ENCODE measurements around the gene ERC1.

The ERC1 gene

GRCh38 chr12:1429980-1430379 lies 439.0 kb downstream of the ERC1 start:
- Histone ChIP-seq H3K4me3 (ENCODE audit: low read length) (no peak overlapping the region), H3K27me3 (ENCODE audit: control insufficient read depth, insufficient read depth, low read length) (no peaks in the 10 kb centered on the region), H3K9ac (ENCODE audit: low read length) (no peak overlapping the region), H3K36me3 (ENCODE audit: control insufficient read depth, low read depth, low read length) (no peaks in the 10 kb centered on the region), H3K4me1 (ENCODE audit: control insufficient read depth, low read depth, low read length) (no peaks in the 10 kb centered on the region), H3K9me3 (ENCODE audit: control insufficient read depth, low read depth, low read length) (no peaks in the 10 kb centered on the region), H3K27ac (ENCODE audit: low read length) (no peak overlapping the region)

GRCh38 chr12:1434296-1434955 lies 443.4 kb downstream of the ERC1 start:
- H3K27me3 ChIP-seq (ENCODE audit: control insufficient read depth, insufficient read depth, low read length), result no peaks in the 10 kb centered on the region
- no peak overlapping the region for H3K27ac ChIP-seq (ENCODE audit: low read length)
- no peak overlapping the region for H3K9ac ChIP-seq (ENCODE audit: low read length)
- H3K36me3 ChIP-seq (ENCODE audit: control insufficient read depth, low read depth, low read length), result no peaks in the 10 kb centered on the region
- no peaks in the 10 kb centered on the region for H3K9me3 ChIP-seq (ENCODE audit: control insufficient read depth, low read depth, low read length)
- H3K4me3 ChIP-seq (ENCODE audit: low read length), result no peak overlapping the region
- no peaks in the 10 kb centered on the region for H3K4me1 ChIP-seq (ENCODE audit: control insufficient read depth, low read depth, low read length)

DNA sequence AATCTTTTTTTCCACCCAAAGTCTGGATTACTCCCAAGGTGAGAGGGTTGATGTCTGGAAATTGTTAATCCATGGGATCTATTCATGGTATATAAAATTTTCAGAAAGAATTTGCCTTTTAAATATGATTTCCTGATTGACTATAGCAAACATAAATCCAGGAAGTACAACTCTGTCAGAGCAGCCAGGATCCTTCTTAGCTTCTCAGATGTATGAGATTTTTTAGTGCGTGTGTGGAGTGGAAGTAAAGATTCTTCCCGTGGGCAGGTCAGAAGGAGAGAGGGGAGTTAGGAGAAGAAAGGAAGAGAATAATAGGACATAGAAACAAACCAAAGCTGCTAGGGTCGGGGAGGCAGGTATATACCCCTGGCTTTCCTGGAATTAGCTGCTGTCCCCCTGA lies 444.0 kb downstream of the ERC1 start:
- H3K4me3 ChIP-seq (ENCODE audit: low read length), result no peak overlapping the region
- no peak overlapping the region for H3K9ac ChIP-seq (ENCODE audit: low read length)
- no peaks in the 10 kb centered on the region for H3K36me3 ChIP-seq (ENCODE audit: control insufficient read depth, low read depth, low read length)
- no peak overlapping the region for H3K27ac ChIP-seq (ENCODE audit: low read length)
- no peaks in the 10 kb centered on the region for H3K27me3 ChIP-seq (ENCODE audit: control insufficient read depth, insufficient read depth, low read length)
- H3K4me1 ChIP-seq (ENCODE audit: control insufficient read depth, low read depth, low read length), result no peaks in the 10 kb centered on the region
- no peaks in the 10 kb centered on the region for H3K9me3 ChIP-seq (ENCODE audit: control insufficient read depth, low read depth, low read length)

DNA sequence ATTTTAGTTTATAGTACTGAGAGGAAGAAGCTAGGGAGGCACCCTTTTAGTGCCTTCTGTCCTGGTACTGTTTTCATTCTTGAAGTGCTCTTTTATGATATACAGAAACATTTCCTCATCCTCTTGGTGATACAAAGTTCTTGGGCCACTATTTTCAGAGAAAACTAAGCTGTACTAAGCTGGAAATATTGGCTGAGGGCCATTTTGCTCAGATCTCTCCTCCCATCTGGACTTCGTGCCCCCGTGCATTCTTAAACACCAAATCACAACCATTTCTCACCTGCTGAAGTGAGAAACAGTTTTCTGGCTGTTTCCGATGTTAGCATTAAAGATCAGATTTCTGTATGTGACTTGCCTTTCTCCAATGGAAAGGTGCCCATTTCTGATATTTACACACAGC lies 444.4 kb downstream of the ERC1 start:
- H3K27ac ChIP-seq (ENCODE audit: low read length), result no peak overlapping the region
- H3K4me3 ChIP-seq (ENCODE audit: low read length), result no peak overlapping the region
- no peaks in the 10 kb centered on the region for H3K9me3 ChIP-seq (ENCODE audit: control insufficient read depth, low read depth, low read length)
- no peaks in the 10 kb centered on the region for H3K27me3 ChIP-seq (ENCODE audit: control insufficient read depth, insufficient read depth, low read length)
- no peaks in the 10 kb centered on the region for H3K36me3 ChIP-seq (ENCODE audit: control insufficient read depth, low read depth, low read length)
- H3K9ac ChIP-seq (ENCODE audit: low read length), result no peak overlapping the region
- H3K4me1 ChIP-seq (ENCODE audit: control insufficient read depth, low read depth, low read length), result no peaks in the 10 kb centered on the region

GRCh38 chr12:1436015-1436414 lies 445.0 kb downstream of the ERC1 start:
- no peaks in the 10 kb centered on the region for H3K9me3 ChIP-seq (ENCODE audit: control insufficient read depth, low read depth, low read length)
- H3K27ac ChIP-seq (ENCODE audit: low read length), result no peak overlapping the region
- no peaks in the 10 kb centered on the region for H3K27me3 ChIP-seq (ENCODE audit: control insufficient read depth, insufficient read depth, low read length)
- no peaks in the 10 kb centered on the region for H3K4me1 ChIP-seq (ENCODE audit: control insufficient read depth, low read depth, low read length)
- H3K4me3 ChIP-seq (ENCODE audit: low read length), result no peak overlapping the region
- H3K36me3 ChIP-seq (ENCODE audit: control insufficient read depth, low read depth, low read length), result no peaks in the 10 kb centered on the region
- H3K9ac ChIP-seq (ENCODE audit: low read length), result no peak overlapping the region

GRCh38 chr12:1436981-1437380 lies 446.0 kb downstream of the ERC1 start:
- Histone ChIP-seq H3K27ac (ENCODE audit: low read length) (no peak overlapping the region), H3K27me3 (ENCODE audit: control insufficient read depth, insufficient read depth, low read length) (no peaks in the 10 kb centered on the region), H3K9me3 (ENCODE audit: control insufficient read depth, low read depth, low read length) (no peaks in the 10 kb centered on the region), H3K4me1 (ENCODE audit: control insufficient read depth, low read depth, low read length) (no peaks in the 10 kb centered on the region), H3K4me3 (ENCODE audit: low read length) (no peak overlapping the region), H3K9ac (ENCODE audit: low read length) (no peak overlapping the region), H3K36me3 (ENCODE audit: control insufficient read depth, low read depth, low read length) (no peaks in the 10 kb centered on the region)

GRCh38 chr12:1439201-1439600 lies 448.2 kb downstream of the ERC1 start:
- Histone ChIP-seq H3K4me3 (ENCODE audit: low read length) (no peak overlapping the region), H3K27ac (ENCODE audit: low read length) (no peak overlapping the region), H3K36me3 (ENCODE audit: control insufficient read depth, low read depth, low read length) (no peaks in the 10 kb centered on the region), H3K27me3 (ENCODE audit: control insufficient read depth, insufficient read depth, low read length) (no peaks in the 10 kb centered on the region), H3K4me1 (ENCODE audit: control insufficient read depth, low read depth, low read length) (no peaks in the 10 kb centered on the region), H3K9ac (ENCODE audit: low read length) (no peak overlapping the region), H3K9me3 (ENCODE audit: control insufficient read depth, low read depth, low read length) (no peaks in the 10 kb centered on the region)

DNA sequence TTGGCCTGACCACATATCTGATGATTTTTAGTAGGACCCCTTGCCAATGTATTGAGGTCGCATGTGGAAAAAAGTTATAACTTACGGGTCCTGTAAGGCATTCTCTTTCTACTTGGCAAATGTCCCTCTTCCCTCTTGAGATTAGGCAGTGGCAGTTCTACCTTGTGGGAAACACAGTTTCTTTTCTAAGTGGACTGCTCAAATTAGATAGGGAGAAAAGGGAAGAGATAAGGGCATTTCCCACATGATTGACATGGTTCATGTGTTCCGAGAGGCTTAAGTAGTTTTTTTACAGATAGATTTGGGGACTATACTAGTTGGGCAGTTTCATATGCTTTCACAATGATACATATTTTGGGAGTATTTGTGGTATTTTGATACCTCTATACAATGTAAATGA lies 448.7 kb downstream of the ERC1 start:
- Histone ChIP-seq H3K4me1 (ENCODE audit: control insufficient read depth, low read depth, low read length) (no peaks in the 10 kb centered on the region), H3K4me3 (ENCODE audit: low read length) (no peak overlapping the region), H3K36me3 (ENCODE audit: control insufficient read depth, low read depth, low read length) (no peaks in the 10 kb centered on the region), H3K9ac (ENCODE audit: low read length) (no peak overlapping the region), H3K27ac (ENCODE audit: low read length) (no peak overlapping the region), H3K27me3 (ENCODE audit: control insufficient read depth, insufficient read depth, low read length) (no peaks in the 10 kb centered on the region), H3K9me3 (ENCODE audit: control insufficient read depth, low read depth, low read length) (no peaks in the 10 kb centered on the region)

- H3K27ac ChIP-seq (ENCODE audit: low read length), result no peak overlapping the region
- H3K9me3 ChIP-seq (ENCODE audit: control insufficient read depth, low read depth, low read length), result no peaks in the 10 kb centered on the region
- no peaks in the 10 kb centered on the region for H3K27me3 ChIP-seq (ENCODE audit: control insufficient read depth, insufficient read depth, low read length)
- H3K9ac ChIP-seq (ENCODE audit: low read length), result no peak overlapping the region
- no peak overlapping the region for H3K4me3 ChIP-seq (ENCODE audit: low read length)
- H3K4me1 ChIP-seq (ENCODE audit: control insufficient read depth, low read depth, low read length), result peaks cover 12% of the 10 kb centered on the region
- H3K36me3 ChIP-seq (ENCODE audit: control insufficient read depth, low read depth, low read length), result no peaks in the 10 kb centered on the region
Measured at GRCh38 chr12:1443421-1444141, 452.6 kb downstream of the ERC1 start.

DNA sequence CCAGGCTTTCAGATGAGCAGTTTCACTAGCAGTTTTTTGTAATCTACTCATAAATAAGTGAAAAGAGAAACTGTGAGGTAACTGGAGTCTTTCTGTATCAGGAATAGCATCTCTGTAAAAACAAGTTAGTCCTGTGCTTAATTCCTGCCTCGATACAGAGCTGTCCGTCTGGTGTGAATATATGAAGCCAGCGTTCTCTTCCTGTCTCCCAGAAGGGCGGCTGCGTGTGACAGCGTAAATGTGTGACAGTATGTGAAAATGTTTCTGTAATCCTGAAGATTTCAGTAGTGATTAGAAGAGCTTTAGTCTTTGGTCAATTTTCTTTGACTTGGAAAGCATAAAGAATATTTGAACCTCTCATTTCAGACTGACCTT lies 453.1 kb downstream of the ERC1 start:
- Histone ChIP-seq H3K4me3 (ENCODE audit: low read length) (no peak overlapping the region), H3K36me3 (ENCODE audit: control insufficient read depth, low read depth, low read length) (no peaks in the 10 kb centered on the region), H3K9ac (ENCODE audit: low read length) (no peak overlapping the region)

DNA sequence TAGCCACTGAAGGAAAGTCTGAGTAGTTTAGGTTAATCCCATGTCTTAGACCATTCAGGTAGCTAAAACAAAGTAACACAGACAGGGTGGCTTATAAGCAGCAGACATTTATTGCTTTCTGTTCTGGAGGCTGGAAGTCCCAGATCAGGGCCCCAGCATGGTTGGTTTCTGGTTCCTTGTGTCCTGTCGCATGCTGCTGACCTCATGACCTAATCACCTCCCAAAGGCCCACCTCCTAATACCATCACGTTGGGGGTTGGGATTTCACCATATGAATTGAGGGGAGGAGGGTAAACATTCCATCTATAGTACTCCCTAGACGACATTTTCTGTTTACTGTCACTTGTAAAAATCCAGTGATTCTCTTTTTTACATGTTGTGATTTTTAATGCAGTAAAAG lies 454.8 kb downstream of the ERC1 start:
- H3K9me3 ChIP-seq (ENCODE audit: control insufficient read depth, low read depth, low read length), result no peaks in the 10 kb centered on the region
- no peaks in the 10 kb centered on the region for H3K27me3 ChIP-seq (ENCODE audit: control insufficient read depth, insufficient read depth, low read length)
- H3K4me3 ChIP-seq (ENCODE audit: low read length), result peak overlapping the region; percentile 32
- H3K4me1 ChIP-seq (ENCODE audit: control insufficient read depth, low read depth, low read length), result peaks cover 12% of the 10 kb centered on the region
- H3K27ac ChIP-seq (ENCODE audit: low read length), result peak overlapping the region; percentile 64
- H3K9ac ChIP-seq (ENCODE audit: low read length), result peak overlapping the region; percentile 18
- H3K36me3 ChIP-seq (ENCODE audit: control insufficient read depth, low read depth, low read length), result no peaks in the 10 kb centered on the region

More for the DNA sequence above, 453.1 kb downstream of the ERC1 start:
- Histone ChIP-seq H3K27me3 (ENCODE audit: control insufficient read depth, insufficient read depth, low read length) (no peaks in the 10 kb centered on the region), H3K9me3 (ENCODE audit: control insufficient read depth, low read depth, low read length) (no peaks in the 10 kb centered on the region), H3K27ac (ENCODE audit: low read length) (no peak overlapping the region), H3K4me1 (ENCODE audit: control insufficient read depth, low read depth, low read length) (peaks cover 12% of the 10 kb centered on the region)

GRCh38 chr12:1448336-1448735 lies 457.3 kb downstream of the ERC1 start:
- Histone ChIP-seq H3K27me3 (ENCODE audit: control insufficient read depth, insufficient read depth, low read length) (no peaks in the 10 kb centered on the region), H3K36me3 (ENCODE audit: control insufficient read depth, low read depth, low read length) (no peaks in the 10 kb centered on the region), H3K4me1 (ENCODE audit: control insufficient read depth, low read depth, low read length) (peaks cover 12% of the 10 kb centered on the region), H3K9me3 (ENCODE audit: control insufficient read depth, low read depth, low read length) (no peaks in the 10 kb centered on the region), H3K4me3 (ENCODE audit: low read length) (no peak overlapping the region), H3K9ac (ENCODE audit: low read length) (no peak overlapping the region), H3K27ac (ENCODE audit: low read length) (no peak overlapping the region)

Data from iPS-18a (cell line).